Natural killer cell (primary cell): ENCODE data around the gene MIOS. TPM values are rescaled to one million over a fixed set of nuclear protein-coding genes. Genes with fewer than 3 reads are reported as not detected.

Experiments used
- ATAC-seq, 3 donors: fragments of 150-1000 bp in 2 of 3; fragments of 200-7000 bp in 1 of 3; cut with Tn5 transposase; 1 replicate in 1 of 3; 2 replicates in 2 of 3; pipeline ENCODE4 v1.10.0; 2021; ENCODE audit warnings: mild to moderate bottlenecking in 2 of 3, moderate library complexity in 2 of 3
- DNase-seq, 2 donors: peaks; one replicate each; pipeline versions ENCODE4 v3.0.0 to v3.0.0-alpha.2; 2013 to 2021; ENCODE audit warnings: mixed read lengths in 1 of 2
- H3K27ac ChIP-seq: one replicate; pipeline ENCODE4 v1.5.1; 2013; ENCODE audit warnings: mild to moderate bottlenecking, low read length
- H3K27me3 ChIP-seq: one replicate; pipeline ENCODE4 v1.6.1; 2013; ENCODE audit warnings: low read length; ENCODE audit not compliant: control insufficient read depth, insufficient read depth
- H3K36me3 ChIP-seq: one replicate; pipeline ENCODE4 v1.6.1; 2013; ENCODE audit warnings: low read length; ENCODE audit not compliant: control insufficient read depth, insufficient read depth
- H3K4me1 ChIP-seq: one replicate; pipeline ENCODE4 v1.6.1; 2013; ENCODE audit warnings: low read length; ENCODE audit not compliant: control insufficient read depth, insufficient read depth
- H3K4me3 ChIP-seq: one replicate; pipeline ENCODE4 v1.5.1; 2013; ENCODE audit warnings: low read length
- H3K9me3 ChIP-seq: one replicate; pipeline ENCODE4 v1.6.1; 2013; ENCODE audit warnings: low read length; ENCODE audit not compliant: control insufficient read depth, insufficient read depth
- H3K27ac Mint-ChIP-seq, 2 donors: one replicate each; pipeline ENCODE4 v1.8.0; 2022; ENCODE audit warnings: mild to moderate bottlenecking in 2 of 2, mixed read lengths in 2 of 2, moderate library complexity in 1 of 2
- H3K27me3 Mint-ChIP-seq, 2 donors: one replicate each; pipeline ENCODE4 v1.8.0; 2022; ENCODE audit warnings: low read depth in 2 of 2, mixed read lengths in 2 of 2
- H3K36me3 Mint-ChIP-seq: one replicate; pipeline ENCODE4 v1.8.0; 2022; ENCODE audit warnings: mixed read lengths
- H3K4me1 Mint-ChIP-seq, 2 donors: one replicate each; pipeline ENCODE4 v1.8.0; 2022; ENCODE audit warnings: mixed read lengths in 2 of 2
- H3K4me3 Mint-ChIP-seq: one replicate; pipeline ENCODE4 v1.8.0; 2022; ENCODE audit warnings: mild to moderate bottlenecking, moderate library complexity, mixed read lengths
- H3K9me3 Mint-ChIP-seq, 2 donors: one replicate each; pipeline ENCODE4 v1.8.0; 2022; ENCODE audit warnings: mixed read lengths in 2 of 2
- CTCF ChIP-seq: fragments of 200-600 bp; IDR thresholded peaks from one replicate; pipeline ENCODE4 v1.8.0; 2022; ENCODE audit warnings: antibody characterized with exemption
- WGBS: methylation state at CpG from one replicate; pipeline ENCODE4 v1.1.7; 2013; ENCODE audit warnings: missing lambda C conversion rate; ENCODE audit not compliant: insufficient coverage; 5-methylcytosine and 5-hydroxymethylcytosine counted together
- intact Hi-C: fragments of 100-400 bp; cut with micrococcal nuclease; formaldehyde crosslinking; loops from one replicate; pipeline ENCODE4 v1.14.2; 2022
- total RNA-seq, 4 donors: library from RNA; stranded (reverse); fragments of 120-200 nt in 1 of 4; gene quantifications; one replicate each; pipeline versions ENCODE4 v1.2.3 to v1.2.4, GENCODE V29; 2013 to 2022

The MIOS gene
- total RNA-seq, 3 donors from 2014 or later (not counting 1 experiment from before 2014, with no cell fraction given) = 23.5 to 30.9 (median 28.9) TPM

- Histone ChIP-seq H3K9me3 (no peaks in the 10 kb centered on the region), H3K4me3 (peak within 1 kb of the TSS; percentile 77), H3K36me3 (peaks cover 11% of the 10 kb centered on the region), H3K27me3 (no peaks in the 10 kb centered on the region), H3K27ac (peak within 1 kb of the TSS; percentile 90), H3K4me1 (peaks cover 11% of the 10 kb centered on the region)
- no peaks in the 10 kb centered on the region for H3K36me3 Mint-ChIP-seq
- WGBS = under 1% methylated on average over 68 of the region's 68 CpGs
- TF ChIP-seq CTCF = no peak
- H3K27ac Mint-ChIP-seq = peak within 1 kb of the TSS; percentile 94 to 98
- peak; percentile 96 to 99 for DNase-seq
- H3K27me3 Mint-ChIP-seq = no peaks in the 10 kb centered on the region
- H3K4me1 Mint-ChIP-seq = peaks cover 26 to 42% of the 10 kb centered on the region in 2 donors
- no peaks in the 10 kb centered on the region for H3K9me3 Mint-ChIP-seq
- H3K4me3 Mint-ChIP-seq = peak within 1 kb of the TSS; percentile 93
- ATAC-seq = peak; percentile 92 to 99 (median 95)
- intact Hi-C loops = loop anchor here (1.0 to 5.0 kb wide), 6 partner anchors 44 to 492 kb away; partner anchors contain the start of gene C1GALT1
Observed at GRCh38 chr7:7640221-7641128, 73.8 kb downstream of the MIOS start, which contains the start of gene UMAD1. UMAD1 (plus strand) TSS chr7:7640752; CDS start chr7:7673372, 32,620 bp downstream.

DNA sequence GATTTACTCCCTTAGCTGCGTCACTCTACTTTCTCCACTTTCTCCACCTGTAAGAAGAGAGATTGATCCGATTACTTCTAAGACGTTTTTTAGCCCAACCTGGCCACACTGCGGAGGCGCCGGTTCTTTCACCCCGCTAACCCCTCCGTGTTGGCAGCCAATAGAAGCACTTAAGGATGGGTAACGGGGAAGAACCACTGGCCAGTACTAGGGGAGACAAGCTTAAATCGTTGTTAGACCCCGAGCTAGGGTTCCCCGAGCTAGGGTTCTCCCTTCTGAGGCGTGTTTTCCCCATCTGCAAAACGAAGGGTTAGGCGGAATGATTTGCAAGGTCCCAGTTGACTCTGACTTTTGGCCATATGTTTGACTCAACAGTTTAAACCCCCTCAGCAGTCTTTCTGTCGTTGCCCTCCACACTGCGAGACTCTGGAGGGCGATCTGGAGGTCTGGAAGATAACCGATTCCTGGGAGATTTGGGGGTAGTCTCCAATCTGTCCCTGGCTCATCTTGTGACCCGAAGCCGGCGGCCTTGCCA is 74.5 kb downstream of the MIOS start:
- Mint-ChIP-seq H3K27me3 (no peaks in the 10 kb centered on the region), H3K9me3 (no peaks in the 10 kb centered on the region), H3K27ac (peak overlapping the region; percentile 94 to 98), H3K4me1 (peaks cover 26 to 42% of the 10 kb centered on the region in 2 donors), H3K4me3 (peak overlapping the region; percentile 93), H3K36me3 (no peaks in the 10 kb centered on the region)
- intact Hi-C loops = loop anchor here (1.0 to 5.0 kb wide), 4 partner anchors 44 to 492 kb away; no protein-coding TSS in a partner anchor
- Histone ChIP-seq H3K9me3 (no peaks in the 10 kb centered on the region), H3K27me3 (no peaks in the 10 kb centered on the region), H3K36me3 (peaks cover 8% of the 10 kb centered on the region), H3K4me1 (peaks cover 11% of the 10 kb centered on the region), H3K4me3 (peak overlapping the region; percentile 77), H3K27ac (peak overlapping the region; percentile 90)
- DNase-seq (no peak), ATAC-seq (no peak)
- no peak for TF ChIP-seq CTCF
- WGBS = 10% methylated on average over 22 of the region's 22 CpGs

DNA sequence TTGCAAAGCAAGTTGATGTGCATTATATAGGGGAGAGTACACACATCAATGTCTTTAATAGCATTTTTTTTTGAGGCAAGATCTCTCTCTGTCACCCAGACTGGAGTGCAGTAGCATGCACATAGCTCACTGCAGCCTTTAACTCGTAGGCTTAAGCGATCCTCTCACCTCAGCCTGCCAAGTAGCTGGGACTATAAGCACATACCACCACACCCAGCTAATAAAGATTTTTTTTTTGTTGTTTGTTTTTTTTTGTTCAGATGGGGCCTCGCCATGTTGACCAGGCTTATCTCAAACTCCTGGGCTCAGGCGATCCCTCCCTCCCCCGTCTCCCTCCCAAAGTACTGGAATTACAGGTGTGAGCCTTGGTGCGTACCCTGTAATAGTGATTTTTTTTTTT is 75.4 kb downstream of the MIOS start:
- TF ChIP-seq CTCF = no peak
- Mint-ChIP-seq H3K4me1 (peaks cover 26 to 42% of the 10 kb centered on the region in 2 donors), H3K36me3 (no peaks in the 10 kb centered on the region), H3K4me3 (peak overlapping the region; percentile 93), H3K27me3 (no peaks in the 10 kb centered on the region), H3K9me3 (no peaks in the 10 kb centered on the region), H3K27ac (peak overlapping the region in 1 of 2 donors; percentile 98)
- Histone ChIP-seq H3K27ac (no peak overlapping the region), H3K9me3 (no peaks in the 10 kb centered on the region), H3K4me1 (peaks cover 11% of the 10 kb centered on the region), H3K27me3 (no peaks in the 10 kb centered on the region), H3K4me3 (no peak overlapping the region), H3K36me3 (peaks cover under 1% of the 10 kb centered on the region)
- no peak for DNase-seq
- intact Hi-C loops = loop anchor here (5.0 kb wide), 1 partner anchor 330 kb away; no protein-coding TSS in a partner anchor
- 96% methylated on average over 4 of the region's 6 CpGs for WGBS
- ATAC-seq = no peak
